Mesothelial cell of epicardium (in vitro differentiated cells): ENCODE data around the gene AMD1. TPM values are rescaled to one million over a fixed set of nuclear protein-coding genes. Genes with fewer than 3 reads are reported as not detected.

Experiments used
- DNase-seq, 2 experiments: peaks; one replicate each; pipeline ENCODE4 v3.0.0; 2021; ENCODE audit warnings: low spot score in 2 of 2; ENCODE audit not compliant: unreplicated experiment in 2 of 2
- H3K27ac Mint-ChIP-seq: 2 replicates; pipeline ENCODE4 v1.8.0; 2021; ENCODE audit warnings: mixed read lengths
- H3K27me3 Mint-ChIP-seq: 2 replicates; pipeline ENCODE4 v1.8.0; 2021; ENCODE audit warnings: low read depth, mixed read lengths
- H3K36me3 Mint-ChIP-seq: 2 replicates; pipeline ENCODE4 v1.8.0; 2021; ENCODE audit warnings: mixed read lengths
- H3K4me1 Mint-ChIP-seq: 2 replicates; pipeline ENCODE4 v1.8.0; 2021; ENCODE audit warnings: mixed read lengths
- H3K4me3 Mint-ChIP-seq: 2 replicates; pipeline ENCODE4 v1.8.0; 2021; ENCODE audit warnings: mild to moderate bottlenecking, moderate library complexity, mixed read lengths
- H3K9me3 Mint-ChIP-seq: 2 replicates; pipeline ENCODE4 v1.8.0; 2021; ENCODE audit warnings: mixed read lengths
- CTCF ChIP-seq: fragments of 200-600 bp; sonication (generic); IDR thresholded peaks from one replicate; pipeline ENCODE4 v1.5.0; 2021; ENCODE audit warnings: antibody characterized with exemption; ENCODE audit not compliant: unreplicated experiment
- total RNA-seq: library from RNA; stranded (reverse); gene quantifications from 3 replicates; pipeline ENCODE4 v1.2.1, GENCODE V29; 2021

AMD1 gene
- total RNA-seq, 1 donor from 2014 or later: 46.0 TPM

- Mint-ChIP-seq H3K27ac (no peak overlapping the region), H3K36me3 (no peaks in the 10 kb centered on the region), H3K9me3 (no peaks in the 10 kb centered on the region), H3K27me3 (no peaks in the 10 kb centered on the region), H3K4me3 (no peak overlapping the region), H3K4me1 (no peaks in the 10 kb centered on the region)
- DNase-seq: no peak
- TF ChIP-seq CTCF: no peak
Measured at GRCh38 chr6:110935171-110935570, 60.6 kb downstream of the AMD1 start.

- H3K27me3 Mint-ChIP-seq: no peaks in the 10 kb centered on the region
- H3K4me3 Mint-ChIP-seq: no peak overlapping the region
- H3K9me3 Mint-ChIP-seq: no peaks in the 10 kb centered on the region
- no peak for DNase-seq
- TF ChIP-seq CTCF: no peak
- no peaks in the 10 kb centered on the region for H3K36me3 Mint-ChIP-seq
- no peak overlapping the region for H3K27ac Mint-ChIP-seq
- H3K4me1 Mint-ChIP-seq: no peaks in the 10 kb centered on the region
Measured at GRCh38 chr6:110938171-110938570, 63.6 kb downstream of the AMD1 start.

- H3K4me3 Mint-ChIP-seq: no peak overlapping the region
- no peaks in the 10 kb centered on the region for H3K4me1 Mint-ChIP-seq
- H3K9me3 Mint-ChIP-seq: no peaks in the 10 kb centered on the region
- no peak for DNase-seq
- no peak overlapping the region for H3K27ac Mint-ChIP-seq
- no peak for TF ChIP-seq CTCF
- H3K27me3 Mint-ChIP-seq: no peaks in the 10 kb centered on the region
- H3K36me3 Mint-ChIP-seq: no peaks in the 10 kb centered on the region
Measured at GRCh38 chr6:110939429-110940200, 65.0 kb downstream of the AMD1 start.

GRCh38 chr6:110944681-110945151, 70.1 kb downstream of the AMD1 start:
- Mint-ChIP-seq H3K4me1 (peaks cover under 1% of the 10 kb centered on the region), H3K4me3 (no peak overlapping the region), H3K9me3 (no peaks in the 10 kb centered on the region), H3K27me3 (no peaks in the 10 kb centered on the region), H3K27ac (no peak overlapping the region), H3K36me3 (no peaks in the 10 kb centered on the region)
- TF ChIP-seq CTCF: no peak
- no peak for DNase-seq

Other genes with a start within 250 kb of the AMD1 start
- gene CDK19, start 59.3 kb upstream of the AMD1 start, total RNA-seq: 37.7 to 41.6 TPM (median 38.9 TPM) in 3 replicates
- 56.6 to 58.8 TPM (median 58.8 TPM) in 3 replicates for gene GTF3C6, start 83.9 kb downstream of the AMD1 start, total RNA-seq
- 20.7 to 23.6 TPM (median 22.9 TPM) in 3 replicates for gene RPF2, start 107.3 kb downstream of the AMD1 start, total RNA-seq
- gene SLC16A10, start 212.7 kb downstream of the AMD1 start, total RNA-seq: 15.0 to 18.0 TPM (median 15.1 TPM) in 3 replicates